ENCODE data around the gene PAGE1. TPM values are rescaled to one million over a fixed set of nuclear protein-coding genes. Genes with fewer than 3 reads are reported as not detected.

Gene PAGE1
- total and polyA plus RNA-seq, 2 donors (not counting 3 experiments of a cell fraction or from before 2014, with no cell fraction given) = not detected

DNA sequence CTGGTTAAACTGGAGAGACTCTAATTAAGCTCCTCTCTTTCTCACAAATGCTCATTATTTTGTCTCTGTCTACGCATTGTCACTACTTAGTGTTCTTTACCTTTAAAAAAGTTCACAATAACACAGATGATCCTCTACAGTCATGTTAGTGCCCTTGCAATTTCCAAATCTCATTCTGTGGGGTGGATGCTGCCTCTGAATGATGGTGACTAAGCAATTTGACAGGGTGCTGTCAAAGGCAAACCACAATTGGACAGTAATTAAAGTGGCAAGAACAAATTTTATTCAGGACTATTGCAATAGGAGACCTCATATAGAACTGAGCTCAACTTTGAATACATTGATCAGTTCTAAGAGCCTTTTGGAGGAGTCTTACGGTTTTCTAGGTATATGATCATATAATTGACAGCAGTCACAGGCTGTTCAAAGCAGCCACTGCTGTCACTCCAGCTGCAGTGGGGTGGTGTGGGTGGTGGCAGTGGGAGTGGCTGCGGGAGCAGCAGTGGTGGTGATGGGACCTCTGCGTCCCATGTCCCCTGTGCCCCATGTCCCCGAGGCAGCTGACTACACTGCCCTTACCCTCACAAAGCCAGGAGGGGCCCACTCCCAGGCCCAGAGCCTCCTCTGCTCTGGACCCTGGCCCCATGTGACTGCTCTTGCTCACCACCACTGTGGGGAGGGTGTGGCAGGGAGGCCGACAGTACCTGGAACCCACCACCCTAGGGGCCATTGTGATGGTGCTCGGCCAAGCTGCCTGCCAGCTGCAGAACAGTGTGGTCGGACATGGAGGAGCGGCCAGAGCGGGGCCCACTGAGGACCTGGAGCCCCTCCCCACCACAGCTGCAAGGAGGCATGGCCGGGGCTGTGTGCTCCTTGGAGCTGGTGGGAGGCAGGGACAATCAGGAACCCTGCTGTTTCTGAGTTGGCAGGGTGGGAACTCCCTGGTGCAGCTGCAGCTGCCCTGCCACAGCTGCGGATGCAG is 30.4 kb upstream of the PAGE1 start:
- dilution Hi-C loops (cut with MboI; ENCODE audit: extremely low pct_ligation_motif_present, low sequenced_read_pairs) = no loop called here
- no TSS peak for BruUV-seq (replicated peaks)

More for the DNA sequence above, 30.4 kb upstream of the PAGE1 start:
- no peaks in the 10 kb centered on the region for H3K27me3 ChIP-seq (ENCODE audit: control insufficient read depth in 2 of 2, insufficient read depth in 2 of 2, low read length in 2 of 2)
- no peaks in the 10 kb centered on the region for H3K9me1 ChIP-seq (replicated peaks; ENCODE audit: control insufficient read depth, extremely low read depth, insufficient read depth, low read length)
- no peaks in the 10 kb centered on the region for H4K20me1 ChIP-seq (replicated peaks; ENCODE audit: control insufficient read depth, extremely low read depth, insufficient read depth, low read length)
- intact Hi-C loops (cut with micrococcal nuclease) = no loop called here
- no peaks in the 10 kb centered on the region for H3K9me3 ChIP-seq (replicated peaks; ENCODE audit: control insufficient read depth, insufficient read depth, low read length)
- H3K27ac ChIP-seq (ENCODE audit: insufficient read depth, low read depth, low read length) = no peak overlapping the region
- H3K4me2 ChIP-seq (ENCODE audit: insufficient read depth, low read length) = no peak overlapping the region
- H2AFZ ChIP-seq (ENCODE audit: low read depth, low read length) = no peak overlapping the region
- no peak overlapping the region for H3K9ac ChIP-seq (replicated peaks; ENCODE audit: extremely low read depth, insufficient read depth, low read length)
- H3K4me1 ChIP-seq (ENCODE audit: control insufficient read depth, extremely low read depth, insufficient read depth, low read length) = no peaks in the 10 kb centered on the region
- DNase-seq (ENCODE audit: low read depth, low spot score) (no peak), FAIRE-seq (no peak)
- H3K36me3 ChIP-seq (ENCODE audit: control insufficient read depth in 2 of 2, extremely low read depth in 1 of 2, insufficient read depth in 2 of 2, low read length in 2 of 2) = no peaks in the 10 kb centered on the region
- CTCF ChIA-PET = no interaction called here
- no peaks in the 10 kb centered on the region for H3K79me2 ChIP-seq (ENCODE audit: control insufficient read depth, insufficient read depth, low read length)
- no peak overlapping the region for H3K4me3 ChIP-seq (replicated peaks in 1 of 3; ENCODE audit: insufficient read depth in 1 of 3, low read depth in 1 of 3, low read length in 3 of 3)
- POLR2A ChIA-PET = no interaction called here
- TF ChIP-seq EZH2 (IDR thresholded peaks at IDR 0.05; ENCODE audit: borderline replicate concordance, low read depth, low read length, severe bottlenecking) (no peak), POLR2A (IDR thresholded peaks at IDR 0.05; ENCODE audit: low read depth, low read length) (no peak), MYC (IDR thresholded peaks at IDR 0.05; ENCODE audit: low read depth, low read length) (no peak), GATA2 (IDR thresholded peaks at IDR 0.05; ENCODE audit: insufficient read depth, insufficient read length, low read depth, low read length) (no peak), JUN (IDR thresholded peaks at IDR 0.05; ENCODE audit: borderline replicate concordance, insufficient read depth, insufficient read length, low read depth) (no peak), POLR2AphosphoS5 (IDR thresholded peaks at IDR 0.05; ENCODE audit: insufficient read depth, low read depth, low read length) (no peak), MAX (IDR thresholded peaks at IDR 0.05; ENCODE audit: insufficient read depth, insufficient read length) (no peak), FOS (IDR thresholded peaks at IDR 0.05; ENCODE audit: borderline replicate concordance, insufficient read depth, low read length) (no peak)
- TF ChIP-seq, protein P1, sequence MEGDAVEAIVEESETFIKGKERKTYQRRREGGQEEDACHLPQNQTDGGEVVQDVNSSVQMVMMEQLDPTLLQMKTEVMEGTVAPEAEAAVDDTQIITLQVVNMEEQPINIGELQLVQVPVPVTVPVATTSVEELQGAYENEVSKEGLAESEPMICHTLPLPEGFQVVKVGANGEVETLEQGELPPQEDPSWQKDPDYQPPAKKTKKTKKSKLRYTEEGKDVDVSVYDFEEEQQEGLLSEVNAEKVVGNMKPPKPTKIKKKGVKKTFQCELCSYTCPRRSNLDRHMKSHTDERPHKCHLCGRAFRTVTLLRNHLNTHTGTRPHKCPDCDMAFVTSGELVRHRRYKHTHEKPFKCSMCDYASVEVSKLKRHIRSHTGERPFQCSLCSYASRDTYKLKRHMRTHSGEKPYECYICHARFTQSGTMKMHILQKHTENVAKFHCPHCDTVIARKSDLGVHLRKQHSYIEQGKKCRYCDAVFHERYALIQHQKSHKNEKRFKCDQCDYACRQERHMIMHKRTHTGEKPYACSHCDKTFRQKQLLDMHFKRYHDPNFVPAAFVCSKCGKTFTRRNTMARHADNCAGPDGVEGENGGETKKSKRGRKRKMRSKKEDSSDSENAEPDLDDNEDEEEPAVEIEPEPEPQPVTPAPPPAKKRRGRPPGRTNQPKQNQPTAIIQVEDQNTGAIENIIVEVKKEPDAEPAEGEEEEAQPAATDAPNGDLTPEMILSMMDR (IDR thresholded peaks at IDR 0.05; ENCODE audit: extremely low read depth in 1 of 2, insufficient read depth in 1 of 2, low read depth in 1 of 2, low read length in 2 of 2) = no peak
